Measurements from ENCODE around the gene TUBGCP4. TPM values are rescaled to one million over a fixed set of nuclear protein-coding genes. Genes with fewer than 3 reads are reported as not detected.

The TUBGCP4 gene
- total RNA-seq, 4 donors from 2014 or later = 12.3 to 19.4 (median 15.3) TPM

GRCh38 chr15:43370310-43370974 is 459 bp upstream of the TUBGCP4 start:
- H3K4me3 ChIP-seq (ENCODE audit: low read depth, poor library complexity, severe bottlenecking) = peak overlapping the region; percentile 45
- no peak for DNase-seq (ENCODE audit: low spot score in 2 of 2)
- intact Hi-C loops (cut with DNase I; ENCODE audit: low total_unique reads) = no loop called here
- TF ChIP-seq CTCF (IDR thresholded peaks at IDR 0.05) (no peak), POLR2A (IDR thresholded peaks at IDR 0.05) (no peak)
- WGBS, 2 donors = 1 to 2% methylated on average over 35 of the region's 45 CpGs

- no peak overlapping the region for H3K4me3 ChIP-seq (ENCODE audit: low read depth, poor library complexity, severe bottlenecking)
- WGBS, 2 donors = 86 to 87% methylated on average over 13 of the region's 13 CpGs
- TF ChIP-seq POLR2A (IDR thresholded peaks at IDR 0.05) (no peak), CTCF (IDR thresholded peaks at IDR 0.05) (no peak)
- no peak for DNase-seq (ENCODE audit: low spot score in 2 of 2)
- intact Hi-C loops (cut with DNase I; ENCODE audit: low total_unique reads) = no loop called here
Measured at GRCh38 chr15:43376017-43376705, 5.3 kb downstream of the TUBGCP4 start.

- DNase-seq (ENCODE audit: low spot score in 2 of 2) = no peak
- no peak for TF ChIP-seq POLR2A (IDR thresholded peaks at IDR 0.05)
- TF ChIP-seq CTCF (IDR thresholded peaks at IDR 0.05) = no peak
- intact Hi-C loops (cut with DNase I; ENCODE audit: low total_unique reads) = no loop called here
- H3K4me3 ChIP-seq (ENCODE audit: low read depth, poor library complexity, severe bottlenecking) = no peak overlapping the region
Measured at GRCh38 chr15:43378601-43379000, 7.7 kb downstream of the TUBGCP4 start.

- H3K4me3 ChIP-seq (ENCODE audit: low read depth, poor library complexity, severe bottlenecking) = no peak overlapping the region
- intact Hi-C loops (cut with DNase I; ENCODE audit: low total_unique reads) = no loop called here
- WGBS, 2 donors = 88 to 94% methylated on average over 4 of the region's 4 CpGs
- no peak for TF ChIP-seq CTCF (IDR thresholded peaks at IDR 0.05)
- no peak for TF ChIP-seq POLR2A (IDR thresholded peaks at IDR 0.05)
- no peak for DNase-seq (ENCODE audit: low spot score in 2 of 2)
Measured at GRCh38 chr15:43382310-43382709, 11.4 kb downstream of the TUBGCP4 start.

GRCh38 chr15:43383070-43383469 is 12.2 kb downstream of the TUBGCP4 start:
- 74 to 77% methylated on average over 2 of the region's 2 CpGs for WGBS, 2 donors
- intact Hi-C loops (cut with DNase I; ENCODE audit: low total_unique reads) = no loop called here
- no peak for DNase-seq (ENCODE audit: low spot score in 2 of 2)
- no peak overlapping the region for H3K4me3 ChIP-seq (ENCODE audit: low read depth, poor library complexity, severe bottlenecking)
- TF ChIP-seq POLR2A (IDR thresholded peaks at IDR 0.05) (no peak), CTCF (IDR thresholded peaks at IDR 0.05) (no peak)

All from lower leg skin (tissue), 4 donors.